SH-SY5Y (cell line): ENCODE measurements around the gene SLC17A1.

Experiments used
- GATA2 ChIP-seq: IDR thresholded peaks from 2 replicates; pipeline ENCODE4 v1.6.1; 2011; ENCODE audit warnings: mild to moderate bottlenecking, low read depth, low read length
- GATA3 ChIP-seq: IDR thresholded peaks from 2 replicates; pipeline ENCODE4 v1.6.1; 2011; ENCODE audit warnings: low read depth, mild to moderate bottlenecking, low read length, moderate library complexity

SLC17A1 gene

GRCh38 chr6:25756382-25757363 lies 75.2 kb downstream of the SLC17A1 start:
- TF ChIP-seq GATA3 = no peak
- TF ChIP-seq GATA2 = no peak

DNA sequence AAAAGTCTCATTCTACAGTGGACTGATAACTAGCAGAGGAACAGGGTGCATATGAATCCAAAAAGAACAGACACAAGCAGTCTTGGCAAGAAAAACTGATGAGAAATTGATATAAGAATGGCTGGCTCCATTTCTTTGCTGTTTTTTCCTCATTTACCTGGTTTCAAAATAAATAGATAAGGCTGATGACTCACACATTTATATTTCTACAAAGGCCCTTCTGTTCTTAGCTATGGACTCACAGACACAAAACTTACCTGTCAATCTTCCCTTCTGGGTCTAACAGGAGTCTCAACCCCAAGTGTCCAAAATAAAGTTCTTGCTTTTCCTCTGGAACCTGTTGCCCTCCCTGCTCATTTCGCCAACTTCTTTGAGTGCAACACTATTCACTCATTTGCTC lies 76.4 kb downstream of the SLC17A1 start:
- no peak for TF ChIP-seq GATA2
- TF ChIP-seq GATA3 = no peak

GRCh38 chr6:25754535-25754934 lies 77.3 kb downstream of the SLC17A1 start, which contains the start of gene SLC17A4:
TSS of gene SLC17A4 (plus strand) at chr6:25754742. CDS start at chr6:25761963, 7,221 bp downstream.
- TF ChIP-seq GATA3 = no peak
- no peak for TF ChIP-seq GATA2

GRCh38 chr6:25753079-25753478 lies 78.8 kb downstream of the SLC17A1 start:
- TF ChIP-seq GATA2 (no peak), GATA3 (no peak)

DNA sequence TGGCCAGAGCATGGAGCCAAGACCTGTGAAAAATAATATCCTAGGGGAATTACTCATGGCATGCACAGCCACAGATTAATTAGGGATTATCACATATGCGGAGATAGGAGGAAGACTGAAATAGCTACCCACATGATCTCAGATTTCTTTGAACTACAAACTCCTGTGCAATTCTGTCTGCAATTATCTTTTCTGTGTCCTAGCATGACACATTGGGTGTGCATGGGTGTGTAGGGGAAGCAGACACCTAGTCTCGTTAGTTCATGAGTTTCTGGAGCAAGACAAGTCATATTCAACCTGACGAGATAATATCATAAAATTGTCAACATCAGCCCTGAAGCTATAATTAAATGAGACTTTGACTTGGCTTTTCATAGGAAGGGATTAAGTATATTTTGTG lies 80.9 kb downstream of the SLC17A1 start:
- TF ChIP-seq GATA2 (no peak), GATA3 (no peak)

DNA sequence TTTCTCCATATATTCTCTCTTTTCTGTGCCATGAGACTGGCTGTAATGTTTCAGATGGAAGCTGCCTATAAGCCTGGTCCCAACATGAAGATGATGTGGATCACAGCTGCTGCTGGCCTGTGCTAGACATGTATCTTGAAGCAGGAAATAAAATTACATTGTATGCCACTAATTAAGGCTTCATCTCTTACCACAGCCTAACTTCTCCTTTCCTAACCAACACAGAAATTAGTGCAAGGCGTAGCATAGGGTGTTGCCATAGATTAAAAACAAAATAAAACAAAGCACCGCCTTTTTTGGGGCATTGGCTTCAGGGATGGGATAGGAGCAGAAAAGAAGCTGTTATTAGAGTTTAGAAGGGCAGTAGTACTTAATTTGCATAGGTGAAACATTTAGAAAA lies 82.0 kb downstream of the SLC17A1 start:
- no peak for TF ChIP-seq GATA2

- no peak for TF ChIP-seq GATA2
- no peak for TF ChIP-seq GATA3
Measured at GRCh38 chr6:25748049-25748448, 83.8 kb downstream of the SLC17A1 start.

- no peak for TF ChIP-seq GATA3
Measured at GRCh38 chr6:25747477-25747876, 84.4 kb downstream of the SLC17A1 start.

DNA sequence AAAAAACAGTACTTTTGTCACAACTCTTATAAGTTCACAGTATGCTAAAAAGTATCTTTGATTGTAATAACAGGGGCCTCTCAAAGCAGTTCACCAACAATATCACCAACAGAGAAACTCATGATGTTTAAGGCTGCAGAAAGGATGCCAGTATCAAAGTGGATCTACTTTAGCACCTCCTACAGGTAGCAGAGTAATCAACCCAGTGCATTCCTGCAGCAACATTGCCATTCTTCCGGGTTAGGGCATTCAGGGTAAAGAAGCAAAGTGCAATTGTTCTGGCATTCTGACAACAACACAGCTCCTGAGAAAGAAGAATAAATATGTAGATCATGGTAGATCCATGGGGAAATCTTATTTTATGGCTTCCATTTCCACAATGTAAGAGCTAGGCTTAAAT lies 84.9 kb downstream of the SLC17A1 start:
- TF ChIP-seq GATA3 = no peak
- TF ChIP-seq GATA2 = no peak

DNA sequence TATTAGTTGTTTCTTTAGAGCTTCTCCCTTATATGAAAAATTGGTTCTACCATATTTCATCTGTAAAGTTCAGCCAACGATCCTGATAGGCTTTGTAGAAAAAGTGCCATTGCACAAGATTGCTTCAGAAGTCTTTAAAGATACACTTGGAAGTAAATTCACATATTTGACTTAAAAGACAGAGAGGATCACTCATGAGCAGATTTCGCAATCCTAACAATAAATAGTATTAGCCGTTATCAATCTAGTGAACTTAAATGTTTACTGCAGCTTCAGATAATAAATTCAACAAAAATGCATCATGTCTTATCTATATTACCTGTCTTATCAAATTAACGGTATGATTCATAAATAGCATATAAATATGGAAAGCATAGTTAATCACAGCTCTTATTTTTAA lies 86.0 kb downstream of the SLC17A1 start:
- TF ChIP-seq GATA2 (no peak), GATA3 (no peak)

DNA sequence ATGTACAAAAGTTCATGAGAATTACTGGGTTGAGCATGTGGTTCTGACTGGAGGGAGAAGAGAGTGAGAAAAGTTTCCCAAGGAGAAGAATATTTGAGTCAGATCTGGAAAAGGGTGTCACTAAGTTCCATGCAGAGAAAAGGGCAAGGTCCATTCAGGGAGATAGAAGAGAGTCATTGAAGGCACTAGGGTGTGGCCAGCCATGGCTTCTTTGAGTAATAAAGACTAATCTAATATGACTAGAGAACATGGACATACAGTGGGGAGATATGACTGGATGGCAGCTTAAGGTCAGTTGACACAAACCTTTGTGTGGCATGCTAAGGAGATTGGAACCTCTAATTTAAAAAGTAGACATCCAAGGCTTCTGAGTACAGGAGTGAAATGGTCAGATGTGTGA lies 88.0 kb downstream of the SLC17A1 start:
- no peak for TF ChIP-seq GATA2
- no peak for TF ChIP-seq GATA3

GRCh38 chr6:25735261-25735660 lies 96.6 kb downstream of the SLC17A1 start:
- TF ChIP-seq GATA3 (no peak), GATA2 (no peak)
